CD8-positive, alpha-beta memory T cell (primary cell): ENCODE measurements around the gene MCU. TPM values are rescaled to one million over a fixed set of nuclear protein-coding genes. Genes with fewer than 3 reads are reported as not detected.
"Not testable (repeated sequence)": the region's sequence is repeated elsewhere in the genome, so short reads cannot be mapped to it uniquely, and the experiment has no call there.

Experiments used
- CTCF ChIA-PET: fragments of 350-600 bp; sonication (Branson Sonifier 250); formaldehyde crosslinking; loops from one replicate; lab custom pipeline; 2021; ENCODE audit warnings: antibody characterized with exemption; lab: Charles Lee
- POLR2A ChIA-PET: fragments of 350-600 bp; sonication (Branson Sonifier 250); formaldehyde crosslinking; loops from one replicate; lab custom pipeline; 2021; ENCODE audit warnings: antibody characterized with exemption; lab: Charles Lee
- DNase-seq, 5 donors: peaks; one replicate each; pipeline versions ENCODE4 v3.0.0 to v3.0.0-alpha.2; 2020 to 2022; ENCODE audit warnings: mixed read lengths in 1 of 5
- H3K27ac ChIP-seq: one replicate; pipeline ENCODE4 v1.7.0; 2013; ENCODE audit warnings: low read depth, mild to moderate bottlenecking, low read length, moderate library complexity
- H3K27me3 ChIP-seq: 2 replicates; pipeline ENCODE4 v1.7.0; 2013; ENCODE audit warnings: low read length, mild to moderate bottlenecking; ENCODE audit not compliant: insufficient read depth, poor library complexity, severe bottlenecking
- H3K36me3 ChIP-seq: 2 replicates; pipeline ENCODE4 v1.7.0; 2013; ENCODE audit warnings: mild to moderate bottlenecking, low read length, moderate library complexity; ENCODE audit not compliant: insufficient read depth
- H3K4me1 ChIP-seq: 2 replicates; pipeline ENCODE4 v1.7.0; 2013; ENCODE audit warnings: mild to moderate bottlenecking, low read length, moderate library complexity; ENCODE audit not compliant: insufficient read depth
- H3K4me3 ChIP-seq: 2 replicates; pipeline ENCODE4 v1.7.0; 2013; ENCODE audit warnings: mild to moderate bottlenecking, low read length
- H3K9me3 ChIP-seq: 2 replicates; pipeline ENCODE4 v1.7.0; 2013; ENCODE audit warnings: mild to moderate bottlenecking, low read length
- H3K27ac Mint-ChIP-seq, 8 donors: one replicate each; pipeline ENCODE4 v1.8.0; 2020 to 2021; ENCODE audit warnings: mixed read lengths in 8 of 8, mild to moderate bottlenecking in 6 of 8, inconsistent platforms in 3 of 8, moderate library complexity in 3 of 8
- H3K27me3 Mint-ChIP-seq, 2 donors: one replicate each; pipeline ENCODE4 v1.8.0; 2020 to 2021; ENCODE audit warnings: mixed read lengths in 2 of 2, mild to moderate bottlenecking in 1 of 2, moderate library complexity in 1 of 2
- H3K36me3 Mint-ChIP-seq, 3 donors: one replicate each; pipeline ENCODE4 v1.8.0; 2020 to 2021; ENCODE audit warnings: mixed read lengths in 3 of 3, inconsistent platforms in 1 of 3, mild to moderate bottlenecking in 1 of 3
- H3K4me1 Mint-ChIP-seq, 3 donors: one replicate each; pipeline ENCODE4 v1.8.0; 2020 to 2021; ENCODE audit warnings: mixed read lengths in 3 of 3, inconsistent platforms in 1 of 3, mild to moderate bottlenecking in 1 of 3
- H3K4me3 Mint-ChIP-seq, 7 donors: one replicate each; pipeline ENCODE4 v1.8.0; 2020 to 2021; ENCODE audit warnings: mixed read lengths in 7 of 7, mild to moderate bottlenecking in 6 of 7, moderate library complexity in 4 of 7, inconsistent platforms in 2 of 7
- H3K9me3 Mint-ChIP-seq, 5 donors: one replicate each; pipeline ENCODE4 v1.8.0; 2020 to 2022; ENCODE audit warnings: mixed read lengths in 5 of 5, mild to moderate bottlenecking in 3 of 5, moderate library complexity in 2 of 5, inconsistent platforms in 1 of 5
- polyA plus RNA-seq: library from polyadenylated mRNA; unstranded; fragments of 300-500 nt; fragmentation: Illumina TruSeq; gene quantifications from one replicate; pipeline ENCODE4 v1.2.3, GENCODE V29; 2021
- total RNA-seq, 2 experiments: library from RNA; stranded (reverse); gene quantifications; one replicate each; pipeline ENCODE4 v1.2.3, GENCODE V29; 2021

Gene MCU
- total and polyA plus RNA-seq, 3 experiments from 2014 or later, result 7.9 to 17.6 (median 14.9) TPM

DNA sequence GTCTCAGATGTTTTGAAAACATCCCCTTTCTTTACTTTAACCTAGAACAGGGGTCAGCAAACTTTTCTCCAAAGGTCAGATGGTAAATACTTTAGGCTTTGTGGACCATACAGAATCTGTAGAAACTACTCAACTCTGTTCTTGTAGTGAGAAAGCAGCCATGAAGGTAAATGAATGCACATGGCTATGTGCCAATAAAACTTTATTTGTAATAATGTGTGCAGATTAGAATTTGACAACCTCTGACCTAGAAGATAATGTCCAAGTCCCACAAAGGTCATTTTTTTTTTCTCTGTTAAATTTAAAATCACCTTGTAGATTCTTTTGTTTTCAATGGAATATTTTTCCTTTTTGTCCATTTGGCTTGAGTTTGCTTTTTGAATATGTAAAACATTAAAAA, 218.8 kb downstream of the MCU start:
- Histone ChIP-seq H3K27me3 (no peaks in the 10 kb centered on the region), H3K4me1 (no peaks in the 10 kb centered on the region), H3K4me3 (no peak overlapping the region), H3K36me3 (no peaks in the 10 kb centered on the region), H3K9me3 (no peaks in the 10 kb centered on the region), H3K27ac (no peak overlapping the region)
- H3K4me1 Mint-ChIP-seq, result no peaks in the 10 kb centered on the region
- H3K36me3 Mint-ChIP-seq, result peaks cover 0 to 3% (median 0%) of the 10 kb centered on the region in 3 donors
- peaks cover 2 to 4% of the 10 kb centered on the region in 2 donors for H3K27me3 Mint-ChIP-seq
- no peaks in the 10 kb centered on the region for H3K9me3 Mint-ChIP-seq
- ChIA-PET POLR2A (no interaction called here), CTCF (no interaction called here)
- DNase-seq, result no peak
- no peak overlapping the region for H3K27ac Mint-ChIP-seq
- H3K4me3 Mint-ChIP-seq, result no peak overlapping the region

GRCh38 chr10:72911758-72912157, 219.8 kb downstream of the MCU start:
- H3K9me3 ChIP-seq, result no peaks in the 10 kb centered on the region
- Mint-ChIP-seq H3K36me3 (peaks cover 0 to 3% (median 0%) of the 10 kb centered on the region in 3 donors), H3K9me3 (no peaks in the 10 kb centered on the region), H3K27ac (no peak overlapping the region), H3K4me1 (no peaks in the 10 kb centered on the region), H3K27me3 (peaks cover 2 to 4% of the 10 kb centered on the region in 2 donors), H3K4me3 (no peak overlapping the region)
- DNase-seq, result no peak
- ChIA-PET POLR2A (no interaction called here), CTCF (no interaction called here)
- H3K27ac ChIP-seq, result no peak overlapping the region
- H3K36me3 ChIP-seq, result no peaks in the 10 kb centered on the region
- no peaks in the 10 kb centered on the region for H3K4me1 ChIP-seq
- no peak overlapping the region for H3K4me3 ChIP-seq
- no peaks in the 10 kb centered on the region for H3K27me3 ChIP-seq

GRCh38 chr10:72912736-72913135, 220.8 kb downstream of the MCU start:
- H3K27me3 Mint-ChIP-seq, result peaks cover 2 to 4% of the 10 kb centered on the region in 2 donors
- no peak overlapping the region for H3K4me3 Mint-ChIP-seq
- Histone ChIP-seq H3K9me3 (no peaks in the 10 kb centered on the region), H3K27me3 (no peaks in the 10 kb centered on the region), H3K4me3 (no peak overlapping the region), H3K36me3 (no peaks in the 10 kb centered on the region), H3K27ac (no peak overlapping the region), H3K4me1 (no peaks in the 10 kb centered on the region)
- no peaks in the 10 kb centered on the region for H3K9me3 Mint-ChIP-seq
- H3K36me3 Mint-ChIP-seq, result peaks cover 0 to 3% (median 0%) of the 10 kb centered on the region in 3 donors
- DNase-seq, result no peak
- no peaks in the 10 kb centered on the region for H3K4me1 Mint-ChIP-seq
- ChIA-PET POLR2A (no interaction called here), CTCF (no interaction called here)
- H3K27ac Mint-ChIP-seq, result no peak overlapping the region

- Mint-ChIP-seq H3K4me3 (no peak overlapping the region), H3K9me3 (no peaks in the 10 kb centered on the region), H3K27me3 (peaks cover 4% of the 10 kb centered on the region in 2 donors), H3K27ac (no peak overlapping the region), H3K4me1 (no peaks in the 10 kb centered on the region), H3K36me3 (peaks cover 0 to 3% (median 0%) of the 10 kb centered on the region in 3 donors)
- ChIA-PET CTCF (no interaction called here), POLR2A (no interaction called here)
- no peak overlapping the region for H3K4me3 ChIP-seq
- H3K36me3 ChIP-seq, result no peaks in the 10 kb centered on the region
- DNase-seq, result no peak
- H3K4me1 ChIP-seq, result no peaks in the 10 kb centered on the region
- H3K9me3 ChIP-seq, result no peaks in the 10 kb centered on the region
- H3K27me3 ChIP-seq, result no peaks in the 10 kb centered on the region
- no peak overlapping the region for H3K27ac ChIP-seq
Measured at GRCh38 chr10:72913287-72913686, 221.3 kb downstream of the MCU start.

- H3K27ac Mint-ChIP-seq, H3K27me3 ChIP-seq, H3K4me1 ChIP-seq, H3K36me3 ChIP-seq, H3K9me3 ChIP-seq, CTCF ChIA-PET, H3K4me3 ChIP-seq, H3K4me3 Mint-ChIP-seq, H3K4me1 Mint-ChIP-seq, H3K27ac ChIP-seq, POLR2A ChIA-PET, DNase-seq: not testable (repeated sequence)
- Mint-ChIP-seq H3K9me3 (peaks cover 12 to 19% (median 17%) of the 10 kb centered on the region in 5 donors), H3K27me3 (peaks cover 12 to 20% of the 10 kb centered on the region in 2 donors), H3K36me3 (peaks cover 3 to 17% (median 6%) of the 10 kb centered on the region in 3 donors)
Measured at GRCh38 chr10:72917201-72917600, 225.3 kb downstream of the MCU start.

GRCh38 chr10:72917803-72918332, 225.9 kb downstream of the MCU start:
- CTCF ChIA-PET, H3K9me3 ChIP-seq, H3K27me3 ChIP-seq, H3K27ac Mint-ChIP-seq, H3K4me3 ChIP-seq, H3K4me3 Mint-ChIP-seq, POLR2A ChIA-PET, H3K27ac ChIP-seq, DNase-seq, H3K36me3 ChIP-seq, H3K4me1 ChIP-seq, H3K4me1 Mint-ChIP-seq: not testable (repeated sequence)
- Mint-ChIP-seq H3K36me3 (peaks cover 3 to 17% (median 6%) of the 10 kb centered on the region in 3 donors), H3K9me3 (peaks cover 12 to 23% (median 17%) of the 10 kb centered on the region in 5 donors), H3K27me3 (peaks cover 13 to 24% of the 10 kb centered on the region in 2 donors)

GRCh38 chr10:72918352-72918751, 226.4 kb downstream of the MCU start:
- DNase-seq, result no peak
- CTCF ChIA-PET, result no interaction called here

GRCh38 chr10:72921147-72921683, 229.3 kb downstream of the MCU start:
- H3K36me3 ChIP-seq, H3K4me1 ChIP-seq, H3K27me3 ChIP-seq, POLR2A ChIA-PET, H3K9me3 ChIP-seq, H3K27ac Mint-ChIP-seq, H3K27ac ChIP-seq, DNase-seq, H3K4me3 ChIP-seq, H3K4me3 Mint-ChIP-seq, CTCF ChIA-PET, H3K4me1 Mint-ChIP-seq: not testable (repeated sequence)
- Mint-ChIP-seq H3K27me3 (peaks cover 13 to 40% of the 10 kb centered on the region in 2 donors), H3K9me3 (peaks cover 12 to 23% (median 17%) of the 10 kb centered on the region in 5 donors), H3K36me3 (peaks cover 4 to 20% (median 6%) of the 10 kb centered on the region in 3 donors)

More at GRCh38 chr10:72918352-72918751, 226.4 kb downstream of the MCU start:
- Histone ChIP-seq H3K9me3 (no peaks in the 10 kb centered on the region), H3K27ac (no peak overlapping the region), H3K27me3 (no peaks in the 10 kb centered on the region), H3K4me1 (no peaks in the 10 kb centered on the region), H3K36me3 (no peaks in the 10 kb centered on the region), H3K4me3 (no peak overlapping the region)
- Mint-ChIP-seq H3K4me1 (no peaks in the 10 kb centered on the region), H3K27ac (no peak overlapping the region), H3K27me3 (peaks cover 13 to 24% of the 10 kb centered on the region in 2 donors), H3K36me3 (peaks cover 3 to 17% (median 6%) of the 10 kb centered on the region in 3 donors), H3K9me3 (peaks cover 12 to 23% (median 17%) of the 10 kb centered on the region in 5 donors), H3K4me3 (no peak overlapping the region)
- POLR2A ChIA-PET, result no interaction called here
